SJSA1 (cell line): Measurements from ENCODE around the gene WSCD2. TPM values are rescaled to one million over a fixed set of nuclear protein-coding genes. Genes with fewer than 3 reads are reported as not detected.

ENCODE experiments used
- DNase-seq, 2 experiments: peaks; one replicate each; pipeline ENCODE4 v3.0.0-alpha.2; 2015 to 2020; ENCODE audit warnings: low spot score in 2 of 2, low read depth in 1 of 2
- H3K27ac ChIP-seq: fragments of 250-450 bp; sonication (Bioruptor Pico); 2 replicates; pipeline ENCODE4 v1.5.1; 2020; ENCODE audit warnings: mild to moderate bottlenecking, moderate library complexity
- H3K27me3 ChIP-seq: fragments of 250-450 bp; sonication (Bioruptor Pico); replicated peaks from 2 replicates; pipeline ENCODE4 v1.5.1; 2020; ENCODE audit warnings: mild to moderate bottlenecking, moderate library complexity
- H3K36me3 ChIP-seq: fragments of 250-450 bp; sonication (Bioruptor Pico); 2 replicates; pipeline ENCODE4 v1.5.1; 2020; ENCODE audit warnings: mild to moderate bottlenecking
- H3K4me1 ChIP-seq: fragments of 250-450 bp; sonication (Bioruptor Pico); replicated peaks from 2 replicates; pipeline ENCODE4 v1.6.1; 2021; ENCODE audit warnings: mild to moderate bottlenecking
- H3K4me3 ChIP-seq: fragments of 250-450 bp; sonication (Bioruptor Pico); 2 replicates; pipeline ENCODE4 v1.5.1; 2020; ENCODE audit warnings: mild to moderate bottlenecking
- H3K9me3 ChIP-seq: fragments of 250-450 bp; sonication (Bioruptor Pico); replicated peaks from 2 replicates; pipeline ENCODE4 v1.5.1; 2020; ENCODE audit warnings: mild to moderate bottlenecking
- total RNA-seq: library from RNA; depleted of rRNA; stranded (reverse); fragments of >200 nt; shearing (Covaris generic); gene quantifications from 2 replicates; pipeline ENCODE4 v1.2.3, GENCODE V29; 2014

Gene WSCD2
- total RNA-seq, 1 experiment from 2014 or later, result not detected

DNA sequence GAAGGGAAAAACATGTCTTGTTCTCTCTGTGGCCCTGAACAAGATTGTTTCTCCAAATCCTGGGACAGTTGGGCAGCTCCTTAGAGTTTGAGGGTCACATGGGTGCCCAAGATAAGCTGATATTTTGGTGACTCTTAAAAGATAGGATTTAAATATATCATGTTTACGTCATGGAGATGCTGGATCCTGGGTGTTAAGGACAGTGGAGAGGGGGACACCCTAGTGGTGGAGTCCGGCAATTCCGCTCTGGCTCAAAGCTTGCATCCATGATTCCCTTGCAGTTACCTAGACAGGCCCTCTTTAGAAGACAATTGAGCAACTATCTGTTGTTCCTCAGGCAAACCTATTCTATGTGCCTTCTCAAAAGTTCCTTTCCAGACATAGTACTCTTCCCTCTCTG is 108.2 kb downstream of the WSCD2 start:
- Histone ChIP-seq H3K27me3 (no peaks in the 10 kb centered on the region), H3K4me3 (no peak overlapping the region), H3K4me1 (no peaks in the 10 kb centered on the region), H3K9me3 (no peaks in the 10 kb centered on the region), H3K27ac (no peak overlapping the region), H3K36me3 (no peaks in the 10 kb centered on the region)
- DNase-seq, result no peak

DNA sequence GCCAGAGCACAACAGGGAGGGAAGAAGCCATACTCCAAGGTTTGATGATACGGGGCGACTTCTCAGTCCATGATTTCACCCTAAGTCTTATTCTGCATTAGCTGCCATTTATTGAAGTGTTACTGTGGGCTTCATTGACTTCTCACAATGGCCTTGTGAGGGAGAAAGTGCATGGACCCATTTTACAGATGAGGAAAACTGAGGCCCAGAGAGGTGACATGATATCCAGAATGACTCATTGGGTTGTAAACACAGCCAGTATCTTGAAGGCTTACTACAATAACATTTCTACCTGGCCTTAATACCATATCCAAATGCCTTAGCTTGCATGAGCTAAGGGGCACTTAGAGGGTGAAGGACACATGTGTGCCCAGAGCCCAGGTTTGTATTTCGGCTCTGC is 109.4 kb downstream of the WSCD2 start:
- Histone ChIP-seq H3K36me3 (no peaks in the 10 kb centered on the region), H3K9me3 (no peaks in the 10 kb centered on the region), H3K27me3 (no peaks in the 10 kb centered on the region), H3K4me3 (no peak overlapping the region), H3K4me1 (no peaks in the 10 kb centered on the region), H3K27ac (no peak overlapping the region)
- DNase-seq, result no peak

DNA sequence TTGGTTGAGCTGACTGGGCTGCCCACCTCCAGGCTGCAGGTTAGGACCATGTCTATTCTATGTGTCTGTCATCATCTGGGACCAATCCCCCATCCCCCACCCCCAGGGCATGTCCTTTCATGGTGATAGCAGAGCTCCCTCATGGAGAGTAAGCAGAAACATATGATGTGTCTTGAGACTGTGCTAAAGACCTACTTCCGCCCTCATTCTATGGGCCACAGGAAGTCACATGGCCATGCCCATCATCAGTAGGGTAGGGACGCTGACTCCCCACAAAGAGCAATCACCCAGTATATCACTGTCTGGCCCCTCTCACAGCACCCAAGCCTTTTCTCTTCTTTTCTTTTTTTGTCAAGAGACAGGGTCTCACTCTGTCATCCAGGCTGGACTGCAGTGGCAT is 110.3 kb downstream of the WSCD2 start:
- Histone ChIP-seq H3K36me3 (no peaks in the 10 kb centered on the region), H3K4me1 (no peaks in the 10 kb centered on the region), H3K9me3 (no peaks in the 10 kb centered on the region), H3K4me3 (no peak overlapping the region), H3K27ac (no peak overlapping the region), H3K27me3 (no peaks in the 10 kb centered on the region)
- no peak for DNase-seq

DNA sequence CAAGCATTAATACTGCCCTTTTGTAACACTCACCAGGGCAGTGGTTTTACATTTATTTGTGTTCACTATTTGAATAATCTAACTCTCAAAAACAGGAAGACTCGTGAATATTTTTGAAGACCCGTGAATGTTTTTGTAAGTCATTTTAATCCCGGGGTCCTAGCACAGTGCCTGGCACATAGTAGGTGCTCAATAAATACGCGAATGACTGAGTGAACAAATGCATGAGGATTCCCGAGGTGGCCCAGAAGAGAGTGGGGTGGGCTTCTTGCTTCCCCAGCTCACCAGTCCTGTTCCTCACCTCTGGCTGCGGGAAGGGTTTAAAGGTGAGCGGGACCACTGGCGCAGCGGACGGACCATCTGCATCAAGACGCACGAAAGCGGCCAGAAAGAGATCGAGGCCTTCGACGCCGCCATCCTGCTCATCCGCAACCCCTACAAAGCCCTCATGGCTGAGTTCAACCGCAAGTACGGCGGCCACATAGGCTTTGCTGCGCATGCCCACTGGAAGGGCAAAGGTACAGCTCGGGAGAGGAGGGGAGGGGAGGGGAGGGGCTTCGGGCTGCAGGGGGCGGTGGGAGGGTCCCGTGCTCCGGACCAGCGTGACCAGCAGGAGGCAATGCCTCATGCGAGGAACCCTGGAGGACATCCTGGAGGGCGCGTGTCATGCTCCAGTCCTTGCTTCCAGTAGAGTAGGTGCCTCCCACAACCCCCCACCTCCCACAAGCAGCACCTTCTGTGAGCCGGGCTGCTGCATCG is 111.1 kb downstream of the WSCD2 start:
- H3K27ac ChIP-seq, result no peak overlapping the region
- DNase-seq, result no peak
- no peaks in the 10 kb centered on the region for H3K4me1 ChIP-seq
- H3K9me3 ChIP-seq, result no peaks in the 10 kb centered on the region
- H3K4me3 ChIP-seq, result no peak overlapping the region
- H3K36me3 ChIP-seq, result no peaks in the 10 kb centered on the region
- H3K27me3 ChIP-seq, result no peaks in the 10 kb centered on the region

DNA sequence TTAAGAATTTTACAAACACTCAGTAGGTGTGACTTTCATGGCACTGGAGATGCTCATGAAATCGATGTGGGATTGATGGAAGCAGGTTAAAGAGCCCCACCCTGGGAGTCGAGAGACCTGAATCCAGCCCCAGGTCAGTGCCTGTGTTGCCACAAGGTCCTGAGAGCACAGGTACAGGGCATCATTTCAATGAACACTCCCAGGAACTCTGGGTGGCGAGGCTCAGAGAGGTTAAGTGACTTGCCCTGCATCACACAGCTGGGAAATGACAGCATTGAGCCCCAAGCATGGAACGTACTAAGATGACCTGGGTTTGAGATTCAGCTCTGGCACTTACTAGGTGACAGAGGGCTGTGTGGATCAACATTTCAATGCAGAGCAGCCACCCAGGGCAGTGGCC is 111.8 kb downstream of the WSCD2 start:
- no peaks in the 10 kb centered on the region for H3K36me3 ChIP-seq

DNA sequence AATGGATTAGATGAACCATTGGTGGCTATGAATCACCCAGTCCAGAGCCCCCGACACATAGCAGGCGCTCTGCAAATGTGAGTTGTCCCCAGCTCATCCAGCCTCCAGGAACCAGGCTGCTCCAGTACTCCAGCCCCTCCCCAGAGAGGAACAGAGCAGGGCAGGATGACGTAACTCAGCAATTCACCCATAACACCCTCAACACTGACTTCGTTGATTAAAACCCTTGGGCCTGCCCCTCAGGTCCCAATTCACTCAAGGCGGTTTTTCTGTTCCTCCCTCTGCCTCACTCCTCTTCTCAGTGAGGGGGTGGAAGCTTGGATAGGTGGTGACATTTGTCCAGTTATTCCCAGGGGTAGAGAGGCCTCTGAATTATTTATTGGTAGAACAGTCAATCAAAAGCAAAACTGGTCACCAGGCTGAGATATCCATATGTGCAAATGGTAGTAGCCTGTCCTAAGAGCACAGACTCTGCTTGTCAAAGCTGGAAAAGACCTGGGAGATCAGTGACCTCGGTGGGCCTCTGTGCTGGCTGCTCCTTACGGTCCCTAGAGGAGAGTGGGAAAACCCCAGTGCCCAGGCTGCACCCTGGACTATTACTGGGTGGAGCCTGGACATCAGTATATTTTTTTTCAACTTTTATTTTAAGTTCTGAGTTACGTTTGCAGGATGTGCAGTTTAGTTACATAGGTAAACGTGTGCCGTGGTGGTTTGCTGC is 113.1 kb downstream of the WSCD2 start:
- H3K4me3 ChIP-seq, result no peak overlapping the region
- H3K36me3 ChIP-seq, result no peaks in the 10 kb centered on the region
- H3K4me1 ChIP-seq, result no peaks in the 10 kb centered on the region
- no peaks in the 10 kb centered on the region for H3K27me3 ChIP-seq
- no peak overlapping the region for H3K27ac ChIP-seq
- DNase-seq, result no peak
- H3K9me3 ChIP-seq, result no peaks in the 10 kb centered on the region

More for the DNA sequence above, 111.8 kb downstream of the WSCD2 start:
- no peaks in the 10 kb centered on the region for H3K9me3 ChIP-seq
- no peak overlapping the region for H3K4me3 ChIP-seq
- DNase-seq, result no peak
- no peak overlapping the region for H3K27ac ChIP-seq
- no peaks in the 10 kb centered on the region for H3K4me1 ChIP-seq
- no peaks in the 10 kb centered on the region for H3K27me3 ChIP-seq

DNA sequence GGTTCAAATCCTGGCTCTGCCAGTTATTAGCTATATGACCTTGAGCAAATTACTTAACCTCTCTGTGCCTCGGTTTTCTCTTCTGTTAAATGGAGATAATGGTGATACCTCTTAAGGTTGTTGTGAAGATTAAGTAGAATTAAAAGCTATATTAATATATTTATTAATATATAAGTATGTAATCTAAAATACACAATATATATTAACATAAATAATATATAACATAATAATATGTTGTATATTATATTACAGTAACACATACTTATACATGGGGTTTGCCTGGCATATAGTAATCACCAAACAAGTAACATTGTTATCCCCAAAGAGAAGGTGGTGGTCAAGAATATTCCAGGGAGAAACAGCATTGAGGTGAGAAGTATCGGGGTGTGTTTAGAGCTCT is 118.0 kb downstream of the WSCD2 start:
- H3K4me1 ChIP-seq, result no peaks in the 10 kb centered on the region
- no peaks in the 10 kb centered on the region for H3K27me3 ChIP-seq
- no peaks in the 10 kb centered on the region for H3K36me3 ChIP-seq
- no peak overlapping the region for H3K4me3 ChIP-seq
- H3K9me3 ChIP-seq, result no peaks in the 10 kb centered on the region
- no peak overlapping the region for H3K27ac ChIP-seq
- no peak for DNase-seq

DNA sequence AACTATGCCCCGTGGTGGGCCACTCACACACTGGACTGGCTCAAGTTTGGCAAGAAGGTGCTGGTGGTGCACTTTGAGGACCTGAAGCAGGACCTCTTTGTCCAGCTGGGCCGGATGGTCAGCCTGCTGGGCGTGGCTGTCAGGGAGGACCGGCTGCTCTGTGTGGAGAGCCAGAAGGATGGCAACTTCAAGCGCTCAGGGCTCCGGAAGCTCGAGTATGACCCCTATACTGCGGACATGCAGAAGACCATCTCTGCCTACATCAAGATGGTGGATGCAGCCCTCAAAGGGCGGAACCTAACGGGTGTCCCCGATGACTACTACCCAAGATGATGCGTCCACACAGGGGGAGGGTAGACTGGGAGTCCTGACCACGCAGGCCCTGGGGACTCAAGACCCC is 118.9 kb downstream of the WSCD2 start:
- no peaks in the 10 kb centered on the region for H3K36me3 ChIP-seq
- no peak overlapping the region for H3K4me3 ChIP-seq
- H3K9me3 ChIP-seq, result no peaks in the 10 kb centered on the region
- DNase-seq, result no peak
- no peaks in the 10 kb centered on the region for H3K4me1 ChIP-seq
- no peak overlapping the region for H3K27ac ChIP-seq
- H3K27me3 ChIP-seq, result no peaks in the 10 kb centered on the region

DNA sequence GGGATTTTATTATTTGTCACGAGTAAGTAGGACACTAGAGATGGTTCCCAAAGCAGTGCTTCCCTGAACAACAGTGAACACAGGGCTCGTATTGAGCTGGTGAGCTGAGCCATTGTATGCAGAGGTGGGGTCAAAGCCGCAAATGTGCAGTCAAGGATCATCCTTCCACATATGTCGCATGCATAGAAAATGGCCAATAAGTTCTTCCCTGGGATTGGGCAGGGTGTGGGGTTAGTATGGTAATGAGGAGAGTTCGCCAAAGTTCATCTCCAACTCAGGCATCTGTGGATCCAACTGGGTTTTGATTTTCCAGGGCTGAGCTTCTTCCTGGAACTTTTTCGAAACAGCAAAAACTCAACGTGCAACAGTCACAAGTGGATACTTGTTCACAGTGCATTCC is 123.4 kb downstream of the WSCD2 start:
- no peaks in the 10 kb centered on the region for H3K36me3 ChIP-seq
- no peaks in the 10 kb centered on the region for H3K4me1 ChIP-seq
- no peaks in the 10 kb centered on the region for H3K9me3 ChIP-seq
- DNase-seq, result no peak
- no peaks in the 10 kb centered on the region for H3K27me3 ChIP-seq
- no peak overlapping the region for H3K27ac ChIP-seq
- no peak overlapping the region for H3K4me3 ChIP-seq

DNA sequence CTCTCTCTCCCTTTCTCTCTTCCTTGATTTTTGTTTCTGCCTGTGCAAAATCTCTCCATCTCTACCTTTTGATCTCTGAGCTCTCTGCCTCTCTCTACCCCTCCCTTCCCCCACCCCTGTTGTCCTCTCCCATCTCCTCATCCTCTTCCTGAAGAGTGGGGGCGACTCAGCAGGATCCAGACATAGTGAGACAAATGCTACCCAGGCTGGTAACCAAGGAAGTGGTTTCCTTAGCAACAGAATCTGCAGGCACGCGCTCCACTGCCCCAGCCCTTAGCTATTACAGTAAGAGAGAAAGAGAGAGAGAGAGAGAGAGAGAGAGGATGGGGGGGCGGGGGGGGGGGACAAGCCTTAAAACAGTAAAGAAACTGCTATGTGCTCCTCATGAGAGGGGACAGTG is 124.5 kb downstream of the WSCD2 start:
- no peaks in the 10 kb centered on the region for H3K36me3 ChIP-seq
- no peaks in the 10 kb centered on the region for H3K9me3 ChIP-seq
- no peaks in the 10 kb centered on the region for H3K27me3 ChIP-seq
- no peaks in the 10 kb centered on the region for H3K4me1 ChIP-seq
- H3K27ac ChIP-seq, result no peak overlapping the region
- no peak for DNase-seq
- H3K4me3 ChIP-seq, result no peak overlapping the region

DNA sequence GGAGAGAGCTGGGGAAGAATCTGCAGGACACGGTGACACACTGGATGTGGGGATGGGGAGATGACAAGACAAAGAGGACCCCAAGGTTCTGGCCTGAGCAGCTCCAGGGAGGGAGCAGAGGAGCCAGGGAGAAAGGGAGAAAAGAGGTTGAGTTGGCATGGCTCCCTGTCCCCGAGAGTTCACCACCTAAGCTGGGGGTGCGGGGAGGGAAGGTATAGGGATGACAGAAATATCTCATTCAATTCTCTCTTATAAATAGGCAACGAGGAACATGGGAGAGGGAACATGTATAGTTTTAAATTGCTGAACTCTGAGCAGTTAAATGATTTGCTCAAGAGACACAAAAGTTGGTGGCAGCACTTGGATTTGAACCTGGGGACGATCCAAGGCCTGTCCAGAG is 124.9 kb downstream of the WSCD2 start:
- no peaks in the 10 kb centered on the region for H3K9me3 ChIP-seq
- no peak overlapping the region for H3K4me3 ChIP-seq
- no peaks in the 10 kb centered on the region for H3K4me1 ChIP-seq
- no peak for DNase-seq
- no peaks in the 10 kb centered on the region for H3K27me3 ChIP-seq
- no peak overlapping the region for H3K27ac ChIP-seq
- no peaks in the 10 kb centered on the region for H3K36me3 ChIP-seq

DNA sequence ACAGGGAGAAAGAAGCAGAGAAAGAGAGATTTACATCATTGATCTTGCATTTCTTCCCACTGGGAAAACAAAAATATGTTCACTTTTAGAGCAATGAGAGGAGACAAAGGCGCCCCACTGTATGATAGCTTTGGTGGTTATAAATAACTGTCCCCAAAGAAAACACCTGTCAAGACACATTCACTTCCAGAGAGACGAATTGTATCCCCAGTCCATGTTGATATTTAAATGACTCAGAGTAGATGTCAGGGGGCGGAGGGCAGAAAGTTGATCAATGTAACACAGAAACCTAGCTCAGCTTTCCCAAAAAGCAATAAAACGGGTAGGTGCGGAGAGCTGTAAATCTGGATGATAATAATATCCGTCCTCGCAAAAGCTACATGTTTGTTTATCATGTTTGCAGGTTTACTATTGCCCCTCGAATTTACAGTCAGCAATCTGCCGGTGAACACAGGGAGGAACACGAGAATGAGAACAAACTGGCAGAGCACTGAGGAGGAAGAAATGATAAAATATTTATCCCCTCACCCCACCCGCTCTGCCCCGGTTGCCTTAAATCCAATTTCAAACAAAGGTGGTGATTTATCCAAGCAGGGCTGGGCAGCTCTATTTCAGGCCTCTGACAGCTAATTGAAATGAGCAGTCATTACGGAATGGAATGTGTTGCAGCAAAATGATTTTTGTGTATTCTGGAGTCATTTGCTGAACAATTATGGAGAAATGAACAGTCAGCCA is 125.6 kb downstream of the WSCD2 start:
- no peaks in the 10 kb centered on the region for H3K27me3 ChIP-seq
- no peaks in the 10 kb centered on the region for H3K9me3 ChIP-seq
- DNase-seq, result no peak
- H3K27ac ChIP-seq, result no peak overlapping the region
- no peaks in the 10 kb centered on the region for H3K36me3 ChIP-seq
- no peak overlapping the region for H3K4me3 ChIP-seq
- no peaks in the 10 kb centered on the region for H3K4me1 ChIP-seq

DNA sequence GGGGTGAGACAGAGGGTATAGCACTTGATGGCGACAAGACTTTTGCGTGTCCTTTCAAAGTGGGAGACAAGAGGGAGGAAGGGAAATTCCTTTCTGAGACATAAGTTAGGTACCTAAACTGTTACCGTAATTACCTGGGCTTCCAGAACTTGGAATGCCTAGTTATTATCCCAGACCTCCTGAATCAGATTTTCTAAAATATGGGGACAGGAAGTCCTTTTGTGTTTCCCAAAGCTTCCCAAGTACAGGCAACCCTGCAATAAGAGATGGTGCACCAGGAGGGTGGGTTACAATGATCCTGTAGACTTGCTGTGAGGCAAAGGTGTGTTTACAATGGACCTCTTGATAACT is 126.1 kb downstream of the WSCD2 start:
- Histone ChIP-seq H3K27ac (no peak overlapping the region), H3K9me3 (no peaks in the 10 kb centered on the region), H3K4me1 (no peaks in the 10 kb centered on the region), H3K4me3 (no peak overlapping the region), H3K36me3 (no peaks in the 10 kb centered on the region), H3K27me3 (no peaks in the 10 kb centered on the region)
- DNase-seq, result no peak

DNA sequence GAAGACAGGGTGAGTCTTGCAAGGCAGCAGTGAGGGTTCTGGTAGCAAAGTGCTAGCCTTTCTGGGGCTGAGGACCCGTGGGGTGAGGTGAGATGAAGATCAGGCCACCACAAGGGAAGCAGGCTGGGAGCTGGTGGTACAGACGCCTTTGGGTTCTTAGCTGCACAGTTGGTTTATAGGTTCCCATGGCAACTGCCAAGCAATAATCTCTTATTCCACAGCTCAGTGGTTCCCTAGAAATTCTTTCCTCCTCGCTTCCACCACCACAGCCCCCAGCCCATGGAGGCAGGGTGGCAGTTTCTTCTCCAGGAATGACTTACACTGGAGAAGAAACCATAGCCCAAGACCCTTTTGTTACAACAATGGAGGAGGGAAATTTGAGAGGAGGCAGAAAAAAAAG is 127.9 kb downstream of the WSCD2 start:
- DNase-seq, result no peak
- no peaks in the 10 kb centered on the region for H3K4me1 ChIP-seq
- H3K36me3 ChIP-seq, result no peaks in the 10 kb centered on the region
- no peaks in the 10 kb centered on the region for H3K27me3 ChIP-seq
- H3K9me3 ChIP-seq, result no peaks in the 10 kb centered on the region
- H3K27ac ChIP-seq, result no peak overlapping the region
- H3K4me3 ChIP-seq, result no peak overlapping the region
